Epidermal melanocyte (primary cell): ENCODE data around the gene BOLA2.
"Not testable (repeated sequence)": the region's sequence is repeated elsewhere in the genome, so short reads cannot be mapped to it uniquely, and the experiment has no call there.

Experiments
- DNase-seq: peaks from one replicate; pipeline ENCODE4 v3.0.0; 2011; ENCODE audit warnings: low spot score; ENCODE audit not compliant: insufficient read length

BOLA2 gene

DNA sequence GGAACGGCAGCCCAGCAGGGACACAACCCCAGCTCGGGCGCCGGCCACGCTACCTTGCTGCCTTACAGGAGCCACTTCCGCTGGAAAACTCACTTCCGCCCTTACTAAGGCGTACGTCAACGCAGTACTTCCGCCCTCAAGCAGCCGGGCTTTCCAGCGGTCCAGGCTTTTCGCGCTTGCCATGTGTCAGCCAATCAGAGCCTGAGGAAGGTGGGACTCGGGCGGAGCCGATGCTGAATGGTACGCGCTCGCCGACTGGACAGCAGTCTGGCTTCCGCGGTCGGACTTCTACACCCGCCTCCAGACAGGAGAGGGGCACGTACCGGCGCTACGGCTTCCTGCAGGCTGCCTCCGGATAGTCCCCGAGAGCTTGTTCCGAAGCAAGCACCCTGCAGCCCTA lies at the start of gene BOLA2, which contains the start of gene SLX1B:
BOLA2 (minus strand) TSS at position 83 of the 400 bp plus-strand sequence. CDS start 98 bp downstream, outside the sequence.
SLX1B (plus strand) TSS at position 265 of the 400 bp plus-strand sequence.
- DNase-seq, result not testable (repeated sequence)

DNA sequence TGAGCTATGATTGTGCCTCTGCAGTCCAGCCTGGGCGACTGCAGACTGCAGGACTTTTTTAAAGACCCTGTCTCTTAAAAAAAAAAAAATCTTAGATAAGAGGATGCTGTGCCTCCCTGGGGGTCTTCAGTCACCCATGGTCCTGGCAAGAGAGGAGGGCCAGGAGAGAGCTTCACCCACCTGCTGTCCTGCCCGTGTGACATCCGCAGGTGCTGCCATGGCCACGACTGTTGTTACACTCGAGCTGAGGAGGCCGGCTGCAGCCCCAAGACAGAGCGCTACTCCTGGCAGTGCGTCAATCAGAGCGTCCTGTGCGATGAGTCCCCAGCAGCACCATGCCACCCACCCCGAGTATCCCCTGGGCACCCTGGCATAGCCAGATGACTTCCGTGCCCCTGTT lies 28.1 kb upstream of the BOLA2 start:
- not testable (repeated sequence) for DNase-seq

DNA sequence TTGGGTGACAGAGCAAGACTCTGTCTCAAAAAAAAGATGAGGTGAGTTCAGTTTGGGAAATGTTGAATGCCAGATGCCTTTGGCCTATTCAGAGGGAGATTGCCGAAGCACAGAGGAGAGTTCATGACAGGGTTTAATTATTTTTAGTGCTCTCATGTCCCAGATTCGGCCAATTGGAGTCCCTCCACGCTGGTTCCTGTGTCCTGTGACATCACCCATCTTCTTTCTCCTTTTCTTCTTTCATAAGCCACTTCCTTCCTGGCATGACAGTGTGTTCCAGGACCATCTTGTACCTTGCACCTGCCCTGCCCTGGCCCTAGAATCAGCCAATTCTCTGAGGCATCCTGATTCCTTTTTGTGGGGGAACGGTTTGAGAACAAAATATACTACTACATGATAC lies 17.9 kb upstream of the BOLA2 start:
- not testable (repeated sequence) for DNase-seq

DNA sequence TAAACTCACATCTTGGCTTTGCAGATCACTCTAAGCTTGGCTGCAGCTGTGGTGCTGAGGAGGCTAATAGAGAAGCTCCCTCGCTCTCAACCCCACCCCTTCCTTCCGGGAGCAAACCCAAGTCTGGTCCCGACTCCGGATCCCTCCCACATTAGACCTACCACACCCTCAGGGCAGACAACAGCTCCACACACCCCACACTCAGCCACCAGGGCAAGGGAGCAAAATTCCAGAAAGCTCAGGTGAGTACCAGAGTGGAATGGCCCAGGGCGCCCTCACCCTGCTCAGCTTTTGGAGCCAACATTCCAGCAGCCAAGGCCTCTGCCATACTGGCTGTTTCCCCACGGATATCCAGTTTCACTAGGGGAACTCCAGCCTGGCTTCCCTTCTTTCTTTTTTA lies 15.5 kb upstream of the BOLA2 start:
- not testable (repeated sequence) for DNase-seq

DNA sequence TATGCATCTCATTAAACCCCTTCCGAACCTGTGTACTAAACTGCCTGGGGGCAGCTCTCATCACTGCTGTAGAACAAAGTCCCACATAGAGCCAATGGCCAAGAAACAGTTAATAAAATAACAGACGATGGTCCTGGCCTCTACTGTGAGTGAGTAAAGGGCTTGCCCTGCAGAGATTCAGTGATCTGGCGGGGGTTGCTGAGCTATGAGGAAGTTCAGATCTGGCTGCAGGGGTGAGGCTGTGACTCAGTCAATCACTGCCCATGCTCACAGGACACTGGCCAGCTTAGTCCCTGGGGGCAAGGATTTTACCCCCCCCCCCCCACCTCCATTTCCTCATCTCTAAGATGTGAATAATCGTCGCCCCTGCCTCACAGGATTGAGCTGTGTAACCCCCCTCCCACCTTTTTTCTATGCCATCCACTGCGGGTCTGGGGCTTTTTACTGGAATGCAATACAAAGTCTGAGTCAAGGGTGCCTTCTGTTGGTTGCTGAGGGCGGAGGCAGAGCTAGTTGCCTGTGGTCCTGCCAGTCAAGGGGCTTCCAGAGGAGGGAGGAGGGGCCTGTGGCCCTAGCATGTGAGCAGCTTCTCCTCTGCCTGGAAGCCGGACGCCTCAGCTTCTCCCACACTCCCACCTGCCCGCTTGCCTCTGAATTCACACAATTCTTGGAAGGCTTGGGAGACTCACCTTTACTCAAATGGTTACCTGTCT lies 13.7 kb upstream of the BOLA2 start:
- DNase-seq, result not testable (repeated sequence)

DNA sequence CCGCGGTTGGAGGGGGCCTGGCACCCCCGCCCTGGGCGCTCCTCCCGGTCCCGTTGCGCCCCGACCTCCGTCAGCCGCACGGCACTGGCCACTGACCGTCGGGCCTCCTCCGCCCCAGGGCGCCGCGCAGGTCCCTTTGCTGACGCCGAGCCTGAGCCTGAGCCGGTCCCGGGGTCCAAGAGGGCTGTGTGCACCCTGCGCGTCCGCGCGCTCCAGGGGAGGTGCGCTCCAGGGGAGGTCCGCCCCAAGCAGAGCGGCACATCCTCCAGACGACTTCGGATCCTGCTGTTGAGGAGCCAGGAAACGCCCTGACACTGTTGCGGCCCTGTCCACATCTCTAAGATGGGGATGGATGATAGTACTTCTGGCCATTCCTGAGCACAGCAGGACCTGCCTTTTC lies 12.8 kb upstream of the BOLA2 start:
- DNase-seq, result not testable (repeated sequence)

DNA sequence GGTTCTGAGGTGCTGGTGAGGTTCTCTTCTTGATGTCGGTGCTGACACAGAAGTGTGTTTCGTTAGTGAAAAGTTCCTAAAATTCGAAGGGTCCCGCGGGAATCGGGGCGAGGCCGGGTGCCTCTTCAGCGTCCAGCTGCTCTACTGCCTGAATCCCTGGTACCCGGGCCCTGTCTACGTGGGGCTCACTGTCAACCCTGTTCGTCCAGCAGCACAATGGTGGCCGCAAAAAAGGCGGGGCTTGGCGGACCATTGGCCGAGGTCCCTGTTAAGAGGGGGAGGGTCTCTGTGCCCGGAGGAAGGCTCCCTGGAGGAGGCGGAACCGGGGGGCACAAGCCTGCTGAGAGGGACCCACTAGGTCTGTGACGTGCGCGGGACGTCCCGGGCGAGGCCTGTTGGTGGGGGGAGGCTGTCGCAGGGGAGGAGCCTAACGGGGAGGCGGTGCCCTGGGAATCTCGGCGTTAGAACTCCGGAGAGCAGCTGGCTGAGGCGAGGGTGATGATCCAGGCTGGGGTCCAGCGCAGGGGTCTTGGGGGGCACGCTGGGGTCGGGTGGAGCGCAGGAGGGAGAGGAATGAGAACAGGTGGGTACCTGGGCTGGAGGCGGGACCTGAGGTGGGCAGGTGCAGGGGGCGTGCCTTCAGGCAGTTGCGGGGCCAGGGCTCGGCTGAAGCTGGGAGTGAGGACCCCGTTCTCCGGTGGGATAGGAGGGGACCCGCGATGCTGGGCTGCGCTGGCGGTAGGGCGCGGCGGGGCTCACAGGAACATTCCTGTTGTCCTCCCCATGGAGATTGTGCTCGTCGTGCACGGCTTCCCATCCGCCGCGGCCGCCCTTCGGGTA lies 12.1 kb upstream of the BOLA2 start:
- DNase-seq, result not testable (repeated sequence)

DNA sequence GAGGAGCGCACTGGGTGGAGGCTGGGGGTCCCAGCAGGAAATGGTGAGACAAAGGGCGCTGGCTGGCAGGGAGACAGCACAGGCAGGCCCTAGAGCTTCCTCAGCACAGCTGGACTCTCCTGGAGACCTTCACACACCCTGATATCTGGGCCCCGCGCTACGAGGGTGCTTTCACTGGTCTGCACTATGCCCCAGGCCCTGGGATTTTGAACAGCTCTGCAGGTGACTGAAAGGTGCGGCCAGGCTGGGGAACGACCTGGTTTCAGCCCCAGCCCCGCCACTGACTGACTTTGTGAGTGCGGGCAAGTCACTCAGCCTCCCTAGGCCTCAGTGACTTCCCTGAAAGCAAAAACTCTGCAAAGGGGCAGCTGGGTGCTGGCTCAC lies 6.5 kb upstream of the BOLA2 start:
- DNase-seq, result not testable (repeated sequence)

DNA sequence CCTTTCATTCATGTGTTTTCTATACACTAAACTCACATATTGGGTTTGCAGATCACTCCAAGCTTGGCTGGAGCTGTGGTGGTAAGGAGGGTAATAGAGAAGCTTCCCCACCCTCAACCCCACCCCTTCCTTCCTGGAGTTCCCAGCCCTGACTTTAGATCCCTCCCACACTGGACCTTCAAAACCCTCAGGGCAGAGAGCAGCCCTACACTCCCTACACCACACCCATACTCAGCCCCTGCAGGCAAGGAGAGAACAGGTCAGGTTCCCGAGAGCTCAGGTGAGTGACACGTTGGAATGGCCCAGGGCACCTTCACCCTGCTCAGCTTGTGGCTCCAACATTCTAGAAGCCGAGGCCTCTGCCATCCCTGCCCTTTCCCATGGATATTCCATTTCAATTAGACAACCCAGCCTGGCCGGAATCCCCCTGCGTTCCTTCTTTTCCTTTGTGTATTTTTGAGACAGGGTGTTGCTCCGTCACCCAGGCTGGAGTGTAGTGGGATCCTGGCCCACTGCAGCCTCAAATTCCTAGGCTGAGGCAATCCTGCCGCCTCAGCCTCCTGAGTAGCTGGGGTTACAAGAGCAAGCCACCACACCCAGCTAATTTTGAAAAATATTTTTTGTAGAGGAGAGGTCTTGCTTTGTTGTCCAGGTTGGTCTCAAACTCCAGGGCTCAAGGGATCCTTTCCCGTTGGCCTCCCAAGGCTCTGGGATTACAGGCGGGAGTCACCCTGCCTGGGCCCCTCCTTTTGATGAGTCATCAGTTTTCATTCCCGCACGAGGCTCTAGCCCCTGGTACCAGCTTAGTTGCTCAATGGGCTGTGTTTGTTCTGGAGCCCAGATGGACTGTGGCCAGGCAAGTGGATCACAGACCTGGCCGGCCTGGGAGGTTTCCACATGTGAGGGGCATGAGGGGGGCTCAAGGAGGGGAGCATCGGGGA lies 5.8 kb upstream of the BOLA2 start, which contains the start of gene SULT1A4:
SULT1A4 (plus strand) TSS at position 208 of the 941 bp plus-strand sequence. CDS start 1,473 bp downstream, outside the sequence.
- not testable (repeated sequence) for DNase-seq

DNA sequence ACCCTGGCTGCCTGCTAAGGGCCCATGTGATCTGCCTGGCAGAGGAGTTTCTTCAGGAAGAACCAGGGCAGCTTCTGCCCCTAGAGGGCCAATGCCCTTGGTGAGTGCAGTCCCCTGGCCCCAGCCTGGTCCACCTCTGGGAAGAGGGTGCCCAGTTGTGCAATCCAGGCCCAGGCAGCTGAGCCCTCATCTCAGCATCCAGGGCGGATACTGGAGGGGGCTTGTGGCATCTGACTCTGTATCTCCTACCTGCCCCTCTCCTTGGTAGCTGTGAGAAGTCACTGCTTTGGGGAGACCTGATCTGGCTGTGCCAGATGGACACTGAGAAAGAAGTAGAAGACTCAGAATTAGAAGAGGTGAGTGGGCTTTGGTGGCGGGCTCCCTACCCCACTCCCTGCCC lies 3.5 kb upstream of the BOLA2 start:
- DNase-seq, result not testable (repeated sequence)

DNA sequence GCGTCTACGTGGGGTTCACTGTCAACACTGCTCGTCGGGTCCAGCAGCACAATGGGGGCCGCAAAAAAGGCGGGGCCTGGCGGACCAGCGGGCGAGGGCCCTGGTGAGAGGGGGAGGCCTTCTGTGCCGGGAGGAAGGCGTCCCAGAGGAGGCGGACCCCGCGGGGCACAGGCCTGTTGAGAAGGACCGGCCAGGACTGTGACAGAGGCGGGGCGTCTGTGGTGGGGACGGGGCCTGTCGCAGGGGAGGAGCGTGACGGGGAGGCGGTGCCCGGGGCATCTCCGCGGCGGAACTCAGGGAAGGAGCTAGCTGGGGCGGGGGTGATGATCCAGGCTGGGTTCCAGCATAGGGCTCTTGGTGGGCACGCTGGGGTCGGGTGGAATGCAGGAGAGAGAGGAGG lies 677 bp upstream of the BOLA2 start:
- DNase-seq, result not testable (repeated sequence)

DNA sequence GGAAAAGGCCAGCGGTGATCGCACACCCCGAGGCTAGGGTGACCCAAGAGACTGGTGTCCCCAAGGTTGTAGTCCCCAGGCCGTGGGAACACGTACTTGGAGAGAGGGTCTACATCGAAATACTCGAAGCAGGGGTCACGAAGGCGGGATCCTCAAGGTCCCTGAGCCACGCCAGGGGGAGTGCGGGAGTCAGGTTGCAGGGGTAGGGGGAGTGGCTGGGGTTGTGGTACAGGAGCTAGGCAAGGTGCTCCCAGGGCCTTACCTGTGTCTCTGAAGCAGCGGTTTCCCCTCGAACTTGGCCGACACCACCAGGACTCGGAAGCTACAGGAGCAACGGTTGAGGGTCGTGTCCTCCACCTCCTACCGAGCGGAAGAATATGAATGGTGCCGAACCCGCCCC lies 397 bp downstream of the BOLA2 start:
- not testable (repeated sequence) for DNase-seq

DNA sequence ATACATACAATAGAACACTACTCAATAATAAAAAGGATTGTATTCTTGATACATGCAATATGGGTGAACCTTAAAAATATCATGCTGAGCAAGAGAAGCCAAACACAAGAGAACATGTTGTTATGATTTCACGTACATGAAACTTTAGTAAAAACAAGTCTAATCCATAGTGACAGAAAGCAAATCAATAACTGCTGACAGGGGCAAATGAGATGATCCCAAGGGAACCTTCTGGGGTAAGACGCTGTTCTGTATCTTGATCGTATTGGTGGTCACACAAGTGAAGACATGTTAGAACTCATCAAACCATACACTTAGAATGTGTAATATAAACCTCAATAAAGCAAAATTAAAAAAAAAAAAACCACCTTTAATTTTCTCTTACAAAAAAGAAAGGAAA lies 28.8 kb downstream of the BOLA2 start:
- not testable (repeated sequence) for DNase-seq

DNA sequence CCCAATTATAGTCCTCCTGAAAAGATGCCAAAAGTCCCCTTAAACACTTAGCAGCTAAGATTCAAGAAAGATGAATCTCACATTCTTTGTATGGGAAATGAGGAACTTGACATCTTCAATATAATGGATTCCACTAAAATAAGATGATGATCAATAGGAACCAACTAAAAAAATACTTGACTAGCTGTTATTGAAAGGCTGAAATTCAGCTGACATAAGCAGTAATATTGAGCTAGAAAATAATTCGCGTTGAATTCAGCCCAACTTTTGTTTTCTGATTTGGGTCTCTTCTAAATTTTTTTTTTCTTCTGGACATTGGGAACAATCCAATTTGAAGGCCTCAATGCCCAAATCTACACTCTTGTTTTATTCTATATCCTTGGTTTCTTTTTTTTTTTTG lies 30.6 kb downstream of the BOLA2 start:
- DNase-seq, result not testable (repeated sequence)

DNA sequence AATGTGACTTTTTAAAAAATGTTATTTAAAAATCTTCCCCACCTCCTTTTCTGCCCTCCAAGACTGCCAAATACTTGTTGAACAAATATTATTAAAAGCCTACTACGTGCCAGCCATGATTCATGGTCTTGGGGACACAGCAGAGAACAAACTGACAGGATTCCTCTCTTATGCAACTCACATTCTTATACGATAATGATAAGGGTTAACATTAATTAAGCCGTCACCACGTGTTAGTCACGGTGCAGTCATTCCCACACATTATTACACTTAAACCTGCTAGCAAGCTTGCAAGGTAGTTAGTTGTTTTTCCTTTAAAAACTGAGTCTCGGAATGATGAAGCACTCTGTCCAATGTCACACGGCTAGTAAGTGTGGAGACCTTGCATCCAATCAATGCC lies 48.9 kb downstream of the BOLA2 start:
- not testable (repeated sequence) for DNase-seq
